ENCODE measurements around the gene EMID1.
"Not testable (repeated sequence)": the region's sequence is repeated elsewhere in the genome, so short reads cannot be mapped to it uniquely, and the experiment has no call there.

- TF ChIP-seq CTCF (conservative IDR thresholded peaks at IDR 0.05); EZH2 (IDR thresholded peaks at IDR 0.05; ENCODE audit: low read depth): not testable (repeated sequence)
Measured at GRCh38 chr22:29240481-29240880, 34.8 kb downstream of the EMID1 start.

Measured in PC-9 (cell line).